GM19043 (cell line): ENCODE data around the gene FBXO3.

Experiments
- ATAC-seq: cut with Tn5 transposase; IDR thresholded peaks from one replicate; pipeline ENCODE4 v1.9.1; 2021; ENCODE audit warnings: low read depth; ENCODE audit not compliant: unreplicated experiment

Gene FBXO3

DNA sequence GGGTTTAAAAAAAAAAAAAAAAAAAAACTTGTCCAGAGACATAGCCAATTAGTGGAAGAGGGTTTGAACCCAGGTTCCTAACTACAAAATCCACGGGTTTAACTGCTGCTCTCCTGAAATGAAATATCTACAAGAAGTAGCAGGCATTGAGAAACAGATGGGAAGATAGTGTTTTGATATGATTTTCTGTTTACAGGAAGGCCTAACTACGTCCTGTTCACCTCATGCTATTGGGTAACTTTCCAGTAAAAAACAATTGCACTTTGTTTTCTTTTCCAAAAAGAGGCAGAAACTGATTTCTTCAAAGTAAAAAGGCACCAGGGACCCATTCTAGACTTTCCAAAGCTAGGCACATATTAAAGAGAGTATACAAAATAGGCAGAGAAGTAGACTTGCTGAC, 67.8 kb downstream of the FBXO3 start:
- no peak for ATAC-seq

DNA sequence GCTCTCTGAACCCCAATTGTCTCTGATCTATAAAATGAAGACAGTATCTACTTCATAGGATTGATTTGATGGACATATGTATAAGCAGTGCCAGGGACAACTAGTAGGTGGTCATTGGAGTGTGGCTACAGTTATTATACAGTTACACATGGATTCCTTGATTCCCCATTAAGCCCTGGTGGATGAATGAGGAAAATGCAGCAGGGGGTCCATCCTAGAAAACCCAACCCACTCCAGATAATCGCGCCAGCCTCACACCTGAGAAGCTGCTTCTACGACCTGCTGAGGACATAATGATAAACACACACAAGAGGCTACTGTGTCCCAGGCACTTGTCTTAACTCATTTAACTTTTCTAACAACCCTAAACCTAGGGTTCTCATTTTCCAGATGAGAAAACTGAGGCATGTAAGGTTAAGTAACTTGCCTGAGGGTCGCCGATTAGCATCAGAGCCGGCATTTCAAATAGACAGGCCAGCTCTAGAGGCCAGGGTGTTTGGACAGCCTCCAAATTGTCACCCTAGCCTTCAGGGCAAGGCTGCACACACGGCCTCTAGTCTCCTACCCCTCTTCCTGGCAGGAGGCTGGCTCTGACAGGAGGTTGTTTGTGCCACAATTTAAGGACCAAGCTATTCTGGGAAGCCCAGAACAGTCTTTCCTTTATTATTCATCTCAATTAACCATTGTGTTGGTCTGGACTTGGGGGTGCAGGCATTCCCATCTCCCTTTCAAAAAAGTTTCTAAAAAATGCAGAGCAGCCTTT, 69.9 kb downstream of the FBXO3 start:
- ATAC-seq, result no peak

DNA sequence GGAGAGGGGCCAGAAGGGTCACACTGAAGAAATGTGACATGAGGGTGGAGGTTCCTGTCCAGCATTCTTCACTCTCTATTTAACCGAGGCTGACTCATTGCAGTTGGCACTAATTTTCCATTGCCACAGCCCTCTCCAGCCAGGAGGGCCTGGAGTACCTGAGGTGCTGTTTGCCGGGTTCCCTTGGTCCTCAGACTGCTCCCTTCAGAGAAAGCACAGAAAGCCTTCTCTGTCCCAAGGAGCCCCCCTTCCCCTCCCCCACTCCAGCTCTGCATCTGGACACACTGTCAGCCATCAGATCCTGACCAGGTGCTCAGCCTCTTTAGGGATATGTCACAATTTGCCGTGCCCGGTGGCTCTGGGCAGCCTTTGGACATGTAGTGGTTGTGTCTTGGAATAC, 70.5 kb downstream of the FBXO3 start:
- no peak for ATAC-seq

GRCh38 chr11:33703234-33703633, 71.1 kb downstream of the FBXO3 start:
- no peak for ATAC-seq

GRCh38 chr11:33701302-33702230, 72.8 kb downstream of the FBXO3 start:
- ATAC-seq, result no peak

DNA sequence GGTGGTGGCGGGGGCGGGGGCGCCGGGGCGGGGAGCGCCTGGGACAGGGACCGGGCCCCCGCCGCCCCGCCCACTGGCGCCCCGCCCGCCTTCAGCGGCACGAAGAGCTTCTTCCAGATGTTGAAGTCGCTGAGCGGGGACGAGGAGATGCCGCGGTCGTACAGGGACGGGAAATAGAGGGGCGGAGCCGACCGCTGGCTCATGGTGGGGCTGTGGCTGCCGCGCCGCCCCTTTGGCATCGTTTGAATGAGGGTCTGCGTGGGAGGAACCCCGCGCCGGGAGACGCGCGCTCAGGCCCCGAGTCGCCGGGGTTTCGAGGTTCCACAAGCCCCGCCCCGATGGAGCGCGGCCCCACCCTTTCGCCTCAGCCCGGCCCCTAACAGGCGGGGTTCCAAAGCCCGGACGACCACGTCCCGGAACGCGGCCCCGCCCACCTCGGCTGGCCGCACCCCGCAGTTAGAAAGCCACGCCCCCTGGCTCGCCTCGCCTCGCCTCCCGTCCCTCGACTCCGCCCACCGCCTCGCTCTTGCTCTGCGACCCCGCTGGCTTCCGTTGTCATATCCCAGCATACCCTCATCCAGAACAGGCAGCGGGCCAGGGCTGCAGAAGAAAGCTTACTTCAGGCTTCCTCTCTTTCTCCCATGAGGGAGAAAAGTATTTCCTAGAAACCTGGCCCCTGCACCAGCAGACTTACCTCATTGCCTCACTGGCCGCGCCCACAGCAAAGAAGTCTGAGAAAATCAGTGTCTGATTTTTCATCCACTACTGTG, 73.6 kb downstream of the FBXO3 start, which contains the start of gene C11orf91:
C11orf91 (minus strand) TSS at position 325 of the 770 bp plus-strand sequence; CDS start at position 239, 86 bp downstream.
- peak; percentile 89 for ATAC-seq

GRCh38 chr11:33700063-33700501, 74.2 kb downstream of the FBXO3 start:
- ATAC-seq, result no peak

GRCh38 chr11:33699515-33700062, 74.7 kb downstream of the FBXO3 start:
- ATAC-seq, result no peak

GRCh38 chr11:33698921-33699320, 75.4 kb downstream of the FBXO3 start:
- ATAC-seq, result no peak

DNA sequence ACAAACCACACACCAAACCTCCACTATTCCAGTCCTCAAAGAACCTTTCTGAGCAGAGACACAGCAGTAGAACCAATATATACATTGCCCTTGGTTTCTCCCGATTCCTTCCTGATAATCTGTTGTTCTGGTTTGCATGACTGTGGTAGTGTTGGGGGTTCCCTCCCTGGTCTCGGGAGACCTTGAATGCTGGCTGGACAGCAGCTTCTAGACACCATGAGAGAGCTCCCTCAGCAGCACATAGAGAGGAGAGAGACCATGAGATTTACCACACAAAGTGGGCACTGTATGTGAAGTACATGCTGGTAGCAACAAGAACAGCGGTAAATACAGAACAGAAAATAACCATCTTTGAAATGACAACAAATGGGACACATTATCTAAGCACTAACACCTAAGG, 76.3 kb downstream of the FBXO3 start:
- no peak for ATAC-seq

DNA sequence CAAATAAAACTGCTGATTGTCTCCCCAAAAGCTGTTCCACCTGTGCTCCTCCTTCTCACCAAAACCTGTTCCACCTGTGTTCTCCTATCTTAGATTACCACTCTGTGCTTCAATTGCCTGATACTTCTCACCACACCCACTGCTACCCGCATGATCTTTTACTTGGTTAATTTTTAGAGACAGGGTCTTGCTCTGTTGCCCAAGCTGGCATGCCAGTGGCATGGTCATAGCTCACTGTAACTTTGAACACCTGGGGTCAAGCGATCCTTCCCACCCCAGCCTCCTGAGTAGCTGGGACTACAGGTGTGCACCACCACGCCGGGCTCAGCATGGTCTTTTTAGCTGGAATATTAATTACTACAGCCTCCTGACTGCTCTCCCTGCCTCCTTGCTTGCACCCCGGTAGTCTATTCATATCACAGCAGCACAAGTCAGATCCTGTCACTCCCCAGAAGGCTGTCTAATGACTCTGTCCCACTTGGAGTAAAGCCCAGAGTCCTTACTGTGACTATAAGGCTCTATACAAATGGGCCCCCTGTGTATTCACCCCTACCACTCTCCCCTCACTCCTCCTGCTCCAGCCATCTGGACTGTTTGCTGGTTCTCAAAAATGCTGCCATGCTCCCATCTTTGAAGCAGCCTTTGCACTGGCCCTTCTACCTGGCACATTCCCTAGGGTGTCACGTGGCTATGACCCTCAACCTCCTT, 77.2 kb downstream of the FBXO3 start:
- ATAC-seq, result no peak

- no peak for ATAC-seq
Measured at GRCh38 chr11:33696411-33696810, 77.9 kb downstream of the FBXO3 start.

DNA sequence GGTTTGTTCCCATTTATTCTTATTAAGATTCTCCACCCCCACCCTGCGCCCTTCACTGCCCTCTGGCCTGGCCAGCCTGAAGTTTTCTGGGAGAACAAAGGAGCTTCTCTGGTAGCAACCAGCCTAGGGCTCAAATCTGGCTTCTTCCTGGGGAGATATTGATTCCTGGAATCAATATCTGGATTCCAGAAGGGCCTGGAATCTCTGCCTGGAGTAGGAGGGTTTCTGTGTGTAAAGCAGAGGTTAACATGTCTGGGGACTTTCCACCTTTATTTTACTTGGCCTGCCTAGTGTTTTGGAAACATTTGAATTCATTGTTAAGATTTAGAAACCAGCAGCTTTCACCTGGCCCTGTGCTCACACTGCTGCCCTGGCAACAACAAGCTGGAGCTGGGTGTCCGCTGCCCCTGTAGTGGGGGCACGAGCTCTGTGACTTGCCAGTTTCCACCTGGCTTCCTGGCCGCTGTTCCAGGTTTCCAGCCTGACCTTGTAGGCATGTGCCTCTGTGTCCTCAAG, 79.2 kb downstream of the FBXO3 start:
- no peak for ATAC-seq

DNA sequence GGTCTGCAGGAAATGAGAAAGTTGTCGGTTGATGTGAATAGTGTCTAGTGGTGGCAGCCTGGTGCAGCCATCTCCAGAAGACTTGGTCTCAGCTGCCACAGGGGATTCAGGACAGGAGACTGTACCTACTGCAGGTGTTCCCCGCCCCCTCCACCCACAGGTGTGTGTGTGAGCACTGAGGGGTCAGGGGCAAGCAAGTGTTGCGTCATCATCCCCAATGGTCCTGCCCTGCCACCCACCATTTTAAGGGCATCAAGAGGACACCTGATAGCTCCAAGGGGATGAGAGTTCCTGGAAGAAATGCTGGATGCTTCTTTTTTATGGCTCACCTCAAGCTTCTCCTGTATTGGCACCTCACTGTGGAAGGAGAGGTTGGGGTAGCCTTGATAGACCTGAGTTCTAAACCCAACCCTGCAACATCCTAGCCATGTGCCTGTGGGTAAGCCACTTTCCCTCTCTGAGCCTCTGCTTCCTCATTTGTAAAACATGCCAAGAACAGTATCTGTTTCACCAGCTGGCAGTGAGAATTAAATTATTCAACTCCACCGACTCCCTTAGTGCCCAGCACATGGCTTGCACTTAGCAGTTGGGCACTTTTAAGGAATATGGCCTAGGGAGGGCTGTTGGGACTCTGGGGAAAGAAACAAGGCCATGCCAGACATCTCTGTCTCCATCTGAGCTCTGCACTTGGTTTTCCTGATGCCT, 79.8 kb downstream of the FBXO3 start:
- ATAC-seq, result no peak

DNA sequence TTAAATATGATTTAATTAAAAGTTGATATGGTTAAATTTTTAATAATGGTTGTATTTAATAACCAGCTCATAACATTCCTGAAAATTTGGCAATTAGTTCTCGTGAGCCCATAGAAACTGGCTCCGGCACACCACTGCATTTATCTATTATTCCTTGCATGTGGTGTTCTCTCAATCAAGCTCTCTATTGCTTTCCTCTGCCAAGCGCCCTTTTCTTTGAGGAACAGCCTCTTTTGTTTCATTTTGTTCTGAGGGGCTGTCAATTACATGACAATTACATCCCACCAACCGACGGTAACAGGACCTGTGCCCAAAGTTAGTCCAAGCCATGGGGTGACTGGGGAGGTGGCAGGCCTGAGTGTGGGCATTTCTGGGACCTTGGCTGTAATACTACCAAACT, 81.8 kb downstream of the FBXO3 start:
- no peak for ATAC-seq

DNA sequence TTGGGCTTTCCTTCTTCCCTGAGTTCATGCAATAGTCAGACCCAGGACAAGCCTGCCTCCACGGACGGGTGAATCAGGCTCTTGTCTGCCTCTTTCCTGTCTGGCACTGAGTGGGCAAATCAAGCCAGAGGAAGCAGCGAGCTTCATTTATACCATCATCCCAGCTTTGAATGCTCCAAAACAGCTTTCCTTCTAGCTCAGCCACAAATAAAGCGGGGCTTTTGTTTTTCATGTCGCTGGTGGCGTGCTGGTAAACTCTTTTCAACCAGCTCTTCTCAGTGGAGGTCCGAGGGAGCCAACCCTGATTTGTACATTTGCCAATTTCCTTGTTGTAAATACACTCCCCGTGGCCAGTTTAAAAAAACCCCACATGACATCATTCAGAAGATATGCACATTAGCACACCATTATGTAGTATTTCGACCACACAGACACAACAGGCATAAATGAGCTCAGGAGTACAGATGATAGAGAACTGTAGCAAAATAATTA, 82.3 kb downstream of the FBXO3 start:
- no peak for ATAC-seq

DNA sequence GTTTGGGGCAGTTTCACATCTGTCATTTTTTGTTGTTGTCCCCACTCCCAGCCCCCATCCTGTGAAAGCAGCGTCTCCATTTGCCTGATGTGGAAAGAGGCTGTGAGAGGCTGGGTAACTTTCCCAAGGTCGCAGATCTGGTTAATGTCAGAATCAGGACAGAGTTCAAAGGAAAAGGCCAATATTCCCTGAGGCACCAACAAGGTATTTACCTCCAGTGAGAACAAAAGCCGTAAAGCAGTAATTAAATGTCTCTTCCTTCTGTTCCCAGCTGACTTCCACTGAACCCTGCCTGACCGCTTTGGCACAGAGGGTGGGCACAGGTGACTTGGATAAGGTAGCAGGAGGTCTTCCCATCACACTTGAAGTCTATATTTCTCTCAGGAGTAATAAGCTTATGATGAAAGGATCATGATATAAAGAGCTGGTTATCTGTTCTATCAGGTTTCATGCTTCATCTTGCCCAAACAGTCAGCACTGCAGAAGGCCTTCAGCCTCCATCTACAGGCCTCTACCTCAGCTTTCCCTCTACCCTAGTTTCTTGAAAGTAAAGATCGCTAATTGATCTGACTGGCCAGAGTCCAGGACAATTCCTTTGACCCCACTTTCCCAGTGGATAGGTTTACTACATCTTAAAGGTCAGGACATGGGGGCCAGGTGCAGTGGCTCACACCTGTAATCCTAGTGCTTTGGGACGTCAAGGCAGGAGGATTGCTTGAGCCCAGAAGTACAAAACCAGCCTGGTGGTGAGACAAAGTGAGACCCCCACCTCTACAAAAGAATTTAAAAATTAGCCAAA, 83.1 kb downstream of the FBXO3 start:
- ATAC-seq, result no peak
